SK-N-MC (cell line): ENCODE results near the gene UXS1.

Experiments
- DNase-seq: peaks from one replicate; pipeline ENCODE4 v3.0.0-alpha.2; 2011; ENCODE audit warnings: low read depth, low spot score
- H3K27ac ChIP-seq: fragments of 200-600 bp; sonication (generic); 2 replicates; pipeline ENCODE4 v1.5.1; 2016; ENCODE audit warnings: mixed run types
- H3K36me3 ChIP-seq: fragments of 200-600 bp; sonication (generic); 2 replicates; pipeline ENCODE4 v1.6.1; 2017; ENCODE audit warnings: antibody characterized with exemption, low read length, mixed read lengths; ENCODE audit not compliant: insufficient read depth
- H3K4me3 ChIP-seq: fragments of 200-600 bp; sonication (generic); 2 replicates; pipeline ENCODE4 v1.5.1; 2016
- H3K9ac ChIP-seq: fragments of 200-600 bp; sonication (generic); 2 replicates; pipeline ENCODE4 v1.8.0; 2017; ENCODE audit warnings: mixed run types, mixed read lengths; ENCODE audit not compliant: insufficient read length
- H3K9me3 ChIP-seq: fragments of 200-600 bp; sonication (generic); 2 replicates; pipeline ENCODE4 v1.6.1; 2017; ENCODE audit warnings: low read depth, mild to moderate bottlenecking, antibody characterized with exemption, low read length, moderate library complexity, mixed read lengths
- EZH2 ChIP-seq: fragments of 200-600 bp; sonication (generic); IDR thresholded peaks from one replicate; pipeline ENCODE4 v1.6.1; 2017; ENCODE audit warnings: antibody characterized with exemption
- FOXP2 ChIP-seq: optimal IDR thresholded peaks from 2 replicates; pipeline ENCODE3; 2011; ENCODE audit warnings: mild to moderate bottlenecking, moderate library complexity; ENCODE audit not compliant: insufficient read depth; ENCODE audit errors: extremely low read length, control extremely low read depth
- POLR2AphosphoS5 ChIP-seq: IDR thresholded peaks from 2 replicates; pipeline ENCODE4 v1.6.1; 2012; ENCODE audit warnings: mild to moderate bottlenecking, low read depth, low read length, borderline replicate concordance

The UXS1 gene

DNA sequence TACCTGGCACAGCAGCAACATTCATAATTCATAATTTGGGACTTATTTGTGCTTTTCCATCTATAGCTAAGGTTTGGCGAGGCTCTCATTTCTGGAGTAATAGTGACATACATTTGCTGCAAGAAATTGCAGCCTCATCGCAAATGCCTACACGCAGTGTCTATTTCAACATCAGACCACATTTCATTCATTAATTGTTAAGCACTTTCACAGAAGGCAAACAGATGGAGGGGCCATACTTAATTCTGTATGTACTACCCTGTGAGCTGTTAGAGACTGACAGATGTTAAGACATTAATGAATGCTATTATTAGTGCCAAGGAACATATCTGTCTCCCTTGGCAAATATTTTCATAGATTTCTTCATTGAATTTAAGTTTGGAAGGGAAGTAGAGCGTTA lies 125.7 kb downstream of the UXS1 start:
- no peak overlapping the region for H3K9ac ChIP-seq
- H3K9me3 ChIP-seq = no peaks in the 10 kb centered on the region
- H3K27ac ChIP-seq = no peak overlapping the region; the same call in 1 of the 2 replicates
- H3K36me3 ChIP-seq = no peaks in the 10 kb centered on the region
- no peak for DNase-seq
- no peak overlapping the region for H3K4me3 ChIP-seq
- TF ChIP-seq FOXP2 (no peak), EZH2 (no peak), POLR2AphosphoS5 (no peak)

DNA sequence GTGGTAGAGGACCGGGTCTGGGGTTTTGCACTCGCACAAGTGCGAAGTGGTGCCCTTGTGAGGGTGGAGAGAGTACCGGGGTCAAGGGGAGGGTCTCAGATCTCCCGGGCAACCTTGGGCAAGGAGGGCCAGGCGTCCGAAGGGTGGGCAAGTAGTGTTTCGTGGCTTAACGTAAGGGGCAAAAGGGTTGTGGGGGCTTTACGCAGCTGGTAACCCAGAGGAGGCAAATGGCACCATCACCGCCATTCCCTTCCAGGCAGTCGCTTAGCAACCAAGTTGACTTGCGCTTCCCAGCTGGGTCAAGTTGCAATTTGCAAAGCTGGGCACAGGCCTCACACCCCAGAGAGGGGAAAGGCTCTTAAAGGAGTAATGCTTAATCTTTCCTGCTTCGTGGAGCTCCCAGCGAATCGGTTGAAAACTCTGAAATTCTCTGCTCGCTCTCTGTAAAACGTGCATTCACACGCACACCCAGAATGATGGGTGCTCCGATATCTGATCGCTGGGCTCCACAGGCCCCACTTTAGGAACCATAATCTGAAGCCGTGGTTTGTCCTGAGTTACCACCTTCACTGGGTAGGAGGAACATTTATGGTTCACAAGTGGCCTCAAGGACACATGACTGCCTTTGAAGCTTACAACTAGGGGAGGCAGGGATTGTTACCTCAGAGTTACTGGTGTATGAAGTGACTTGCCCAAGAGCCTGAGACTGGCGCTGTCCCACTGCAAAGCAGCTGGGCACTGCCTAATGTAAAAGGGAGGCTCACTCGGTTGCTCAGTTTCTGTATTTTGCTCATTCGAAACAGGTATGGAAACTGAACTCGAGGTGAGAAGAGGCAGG lies 127.9 kb downstream of the UXS1 start:
- Histone ChIP-seq H3K4me3 (no peak overlapping the region), H3K27ac (no peak overlapping the region), H3K9me3 (no peaks in the 10 kb centered on the region), H3K36me3 (no peaks in the 10 kb centered on the region), H3K9ac (no peak overlapping the region)
- DNase-seq = no peak
- TF ChIP-seq POLR2AphosphoS5 = no peak
- TF ChIP-seq EZH2 = no peak
- no peak for TF ChIP-seq FOXP2

DNA sequence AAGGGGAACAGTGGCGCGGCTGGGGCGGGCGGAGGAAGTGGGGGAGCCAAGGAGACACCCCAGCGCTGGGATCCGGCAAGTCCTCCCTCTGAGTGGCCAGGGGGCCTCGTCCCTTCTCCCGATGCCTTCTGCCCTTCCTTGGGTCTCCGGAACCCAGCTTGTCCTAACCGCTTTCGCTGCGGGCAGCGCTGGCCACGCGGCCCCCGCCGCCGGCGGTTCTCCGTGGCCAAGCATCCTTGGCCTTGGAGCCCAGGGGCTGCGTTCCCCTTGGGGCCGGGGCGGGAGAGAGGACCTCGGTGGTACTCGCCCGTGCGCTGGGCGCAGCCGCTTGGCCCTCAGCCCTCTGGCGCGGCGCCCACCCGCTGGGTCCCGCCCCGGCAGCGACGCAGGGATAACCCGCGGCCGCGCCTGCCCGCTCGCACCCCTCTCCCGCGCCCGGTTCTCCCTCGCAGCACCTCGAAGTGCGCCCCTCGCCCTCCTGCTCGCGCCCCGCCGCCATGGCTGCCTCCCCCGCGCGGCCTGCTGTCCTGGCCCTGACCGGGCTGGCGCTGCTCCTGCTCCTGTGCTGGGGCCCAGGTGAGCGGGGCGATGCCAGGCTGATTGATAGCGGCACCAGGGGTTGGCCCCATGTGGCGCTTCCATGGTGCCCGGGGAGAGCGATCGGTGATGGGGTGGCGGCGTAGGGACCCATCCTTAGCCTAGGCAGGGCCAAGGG lies 128.7 kb downstream of the UXS1 start:
- H3K9me3 ChIP-seq = peaks cover 2% of the 10 kb centered on the region; the same call in 1 of the 2 replicates
- no peak overlapping the region for H3K9ac ChIP-seq
- no peaks in the 10 kb centered on the region for H3K36me3 ChIP-seq
- no peak for DNase-seq
- no peak for TF ChIP-seq FOXP2
- TF ChIP-seq EZH2 = no peak
- TF ChIP-seq POLR2AphosphoS5 = no peak
- no peak overlapping the region for H3K27ac ChIP-seq
- H3K4me3 ChIP-seq = no peak overlapping the region

DNA sequence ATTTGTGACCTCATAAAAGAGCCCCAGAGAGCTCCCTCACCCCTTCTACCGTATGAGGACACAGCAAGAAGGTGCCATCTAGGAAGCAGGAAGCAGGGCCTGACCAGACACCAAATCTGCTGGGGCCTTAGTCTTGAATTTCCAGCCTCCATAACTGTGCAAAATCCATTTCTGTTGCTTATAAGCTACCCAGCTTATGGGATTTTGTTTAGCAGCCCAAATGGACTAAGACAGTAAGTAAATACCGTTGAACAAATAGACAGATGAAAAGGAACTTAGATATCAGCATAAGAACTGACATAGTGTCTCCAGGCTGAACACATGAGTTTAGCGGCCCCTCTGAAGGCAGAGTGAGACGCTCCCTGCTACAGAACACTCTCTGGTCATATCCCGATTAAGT lies 130.9 kb downstream of the UXS1 start:
- Histone ChIP-seq H3K9ac (no peak overlapping the region), H3K9me3 (peaks cover 2% of the 10 kb centered on the region; the same call in 1 of the 2 replicates), H3K27ac (no peak overlapping the region), H3K36me3 (no peaks in the 10 kb centered on the region), H3K4me3 (no peak overlapping the region)
- TF ChIP-seq EZH2 = no peak
- TF ChIP-seq FOXP2 = no peak
- TF ChIP-seq POLR2AphosphoS5 = no peak
- DNase-seq = no peak

DNA sequence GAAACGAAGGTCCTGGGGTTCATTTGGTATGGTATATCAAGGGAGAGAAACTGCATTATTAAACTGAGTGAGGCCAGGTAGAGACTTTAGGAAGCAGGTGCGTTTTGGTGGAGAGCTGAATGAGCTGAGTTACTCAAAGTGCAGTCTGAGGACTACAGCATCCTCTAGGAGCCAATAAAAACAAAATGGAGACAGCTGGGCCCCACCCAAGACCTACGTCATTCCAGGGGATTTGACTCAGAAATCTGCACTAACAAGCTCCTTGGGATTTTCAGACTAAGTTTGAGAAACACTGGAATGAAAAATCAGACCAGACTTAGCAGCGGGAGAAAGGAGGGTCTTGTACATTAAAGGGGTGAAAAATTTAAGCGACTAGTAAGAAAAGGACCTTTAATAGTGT lies 131.5 kb downstream of the UXS1 start:
- Histone ChIP-seq H3K27ac (no peak overlapping the region), H3K4me3 (no peak overlapping the region), H3K9ac (no peak overlapping the region), H3K36me3 (no peaks in the 10 kb centered on the region), H3K9me3 (peaks cover 2% of the 10 kb centered on the region; the same call in 1 of the 2 replicates)
- TF ChIP-seq FOXP2 (no peak), EZH2 (no peak), POLR2AphosphoS5 (no peak)
- no peak for DNase-seq

DNA sequence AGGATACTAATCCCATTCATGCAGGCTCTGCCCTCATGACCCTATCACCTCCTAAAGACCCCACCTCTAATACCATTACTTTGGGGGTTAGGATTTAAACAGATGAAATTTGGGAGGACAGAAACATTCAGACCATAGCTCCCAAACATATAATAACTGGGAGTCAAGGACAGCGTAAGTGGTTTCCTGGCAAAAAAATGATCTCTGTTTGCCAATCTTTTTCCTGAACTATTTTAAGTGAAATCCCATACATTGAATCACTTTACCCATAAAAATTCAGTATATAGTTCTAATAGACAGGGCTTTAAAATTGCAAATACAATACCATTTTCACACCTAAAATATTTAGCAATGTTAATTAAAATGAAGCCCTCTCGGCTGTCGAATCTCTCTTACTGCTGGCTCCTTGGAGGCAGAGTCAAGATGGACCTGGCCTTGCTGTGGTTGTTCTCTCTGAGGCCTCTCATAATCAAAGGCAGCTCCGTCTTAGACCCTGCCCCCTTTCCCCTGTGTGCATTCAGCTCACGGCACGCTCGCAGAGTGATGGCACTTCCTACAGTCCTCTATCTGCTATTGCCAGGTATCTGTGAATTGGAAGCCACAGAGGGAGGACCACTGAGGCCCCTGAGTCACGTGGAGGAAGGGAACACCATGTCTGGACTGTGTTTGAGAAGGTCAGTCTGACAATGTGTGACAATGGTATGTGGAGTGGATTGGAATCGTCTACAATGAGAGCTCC lies 132.3 kb downstream of the UXS1 start:
- no peak for TF ChIP-seq EZH2
- no peak for TF ChIP-seq FOXP2
- TF ChIP-seq POLR2AphosphoS5 = no peak
- Histone ChIP-seq H3K36me3 (no peaks in the 10 kb centered on the region), H3K4me3 (no peak overlapping the region), H3K9me3 (peaks cover 2% of the 10 kb centered on the region; the same call in 1 of the 2 replicates), H3K27ac (no peak overlapping the region), H3K9ac (no peak overlapping the region)
- no peak for DNase-seq

DNA sequence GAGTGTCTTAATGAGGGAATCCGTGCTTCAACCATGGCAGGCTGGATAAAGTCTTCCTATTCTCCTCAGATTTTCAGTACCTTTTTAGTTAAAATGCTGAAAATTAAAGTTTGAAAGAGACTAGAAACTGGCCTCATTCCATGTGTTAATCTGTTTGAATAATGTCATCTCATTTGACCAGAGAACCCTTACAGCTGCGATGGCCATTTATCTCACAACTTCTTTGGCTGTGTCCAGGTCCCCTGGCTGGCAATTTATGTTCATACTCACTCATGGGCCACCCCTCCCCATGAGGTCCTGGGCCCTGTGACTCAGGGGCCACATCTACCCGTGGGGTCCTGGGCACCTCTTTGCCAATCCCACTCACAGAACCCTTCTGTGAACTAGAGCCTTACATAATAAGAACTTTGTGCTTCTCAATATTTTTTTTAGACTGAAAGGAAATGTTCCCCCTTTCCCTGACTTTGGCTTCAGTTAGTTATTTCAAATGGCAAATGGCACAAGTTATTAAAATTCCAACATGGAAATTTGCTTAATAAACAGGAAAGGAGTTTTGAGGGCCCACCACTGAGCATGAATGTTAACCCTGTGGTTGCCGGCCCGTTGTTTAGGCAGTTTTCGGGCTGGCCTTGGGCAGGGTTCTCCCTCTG lies 134.6 kb downstream of the UXS1 start:
- Histone ChIP-seq H3K36me3 (no peaks in the 10 kb centered on the region), H3K9me3 (peaks cover 2% of the 10 kb centered on the region; the same call in 1 of the 2 replicates), H3K9ac (no peak overlapping the region), H3K27ac (no peak overlapping the region), H3K4me3 (no peak overlapping the region)
- no peak for TF ChIP-seq POLR2AphosphoS5
- TF ChIP-seq FOXP2 = no peak
- TF ChIP-seq EZH2 = no peak
- DNase-seq = no peak

DNA sequence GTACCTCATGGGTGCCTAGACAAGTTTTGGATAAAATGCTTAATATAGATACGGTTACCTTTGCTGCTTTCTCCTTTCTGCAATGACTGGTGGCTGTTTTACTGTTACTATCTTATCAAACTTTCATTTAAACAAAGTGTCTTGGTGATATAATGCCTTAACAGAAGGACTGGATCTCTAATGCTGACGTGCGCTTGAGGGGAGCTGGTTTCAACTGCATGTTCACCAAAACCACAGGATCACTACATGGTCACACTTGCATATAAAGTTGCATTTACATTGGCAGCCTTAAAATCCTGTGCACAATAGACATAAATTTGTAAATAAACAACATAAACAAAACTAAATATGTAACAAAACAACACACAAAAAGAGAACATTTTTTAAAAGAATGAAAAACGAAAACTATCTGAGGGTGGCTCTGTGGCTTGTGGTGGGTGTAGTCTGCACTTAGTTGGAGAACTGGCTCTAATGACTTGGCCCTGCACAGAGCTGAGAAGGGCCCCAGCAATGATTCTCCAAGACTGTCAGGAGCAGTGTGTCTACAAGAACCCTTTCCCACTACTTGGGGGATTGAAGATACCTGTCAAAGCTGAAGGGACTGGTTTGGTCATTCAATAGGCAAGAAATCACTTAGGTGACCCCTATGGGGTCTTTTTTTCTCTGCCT lies 135.5 kb downstream of the UXS1 start:
- no peak overlapping the region for H3K27ac ChIP-seq
- TF ChIP-seq POLR2AphosphoS5 (no peak), EZH2 (no peak), FOXP2 (no peak)
- H3K9ac ChIP-seq = no peak overlapping the region
- no peak overlapping the region for H3K4me3 ChIP-seq
- no peaks in the 10 kb centered on the region for H3K36me3 ChIP-seq
- peaks cover 2% of the 10 kb centered on the region; the same call in 1 of the 2 replicates for H3K9me3 ChIP-seq
- DNase-seq = no peak
